Measurements from ENCODE around the gene ADCY1. TPM values are rescaled to one million over a fixed set of nuclear protein-coding genes. Genes with fewer than 3 reads are reported as not detected.
A peak's percentile ranks its signal among the peaks of the same experiment; 100 is the strongest.
"Not testable (repeated sequence)": the region's sequence is repeated elsewhere in the genome, so short reads cannot be mapped to it uniquely, and the experiment has no call there.

ADCY1 gene
- total RNA-seq: under 1 TPM; 0.21 to 0.29 TPM

DNA sequence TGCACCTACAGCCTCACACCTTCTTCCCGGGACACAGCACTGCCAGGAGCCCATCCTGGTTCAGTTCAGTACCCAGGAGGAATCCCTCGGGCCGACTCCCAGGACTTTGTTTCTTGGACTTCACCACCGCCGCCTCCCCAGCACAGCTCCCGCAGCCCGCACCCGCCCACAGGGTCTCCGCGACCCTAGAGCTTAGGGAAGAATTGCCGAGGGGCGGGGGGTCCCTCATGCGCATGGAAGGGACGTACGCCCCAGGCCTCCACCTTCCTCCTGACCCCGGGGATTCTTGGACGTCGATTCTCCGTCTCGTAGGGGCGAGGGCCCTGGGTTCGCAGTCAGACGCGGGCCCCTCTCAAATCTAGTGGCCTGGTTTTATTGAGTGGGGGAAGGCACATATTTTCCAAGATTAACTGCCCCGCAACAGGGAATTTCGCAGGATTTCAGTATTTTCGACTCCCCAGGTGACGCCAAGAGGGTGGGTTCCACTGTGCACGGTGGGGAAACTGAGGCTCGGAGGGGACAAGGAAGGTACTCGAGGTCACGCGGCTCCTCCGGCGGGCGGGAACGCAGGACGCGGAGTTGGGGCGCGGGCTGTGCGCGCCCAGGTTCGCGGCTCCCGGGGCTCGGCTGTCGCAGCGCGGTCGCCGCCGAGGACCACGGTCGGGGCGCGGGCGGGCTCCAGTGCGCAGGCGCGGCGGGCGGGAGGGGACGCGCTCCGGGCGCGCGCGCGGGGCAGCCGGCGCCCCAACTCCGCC, at the start of gene ADCY1:
TSS of gene ADCY1 (plus strand) at position 708 of the 755 bp plus-strand sequence. CDS start 176 bp downstream, outside the sequence.
- H3K9me3 Mint-ChIP-seq (ENCODE audit: insufficient read depth): no peaks in the 10 kb centered on the region
- CTCF ChIA-PET: no interaction called here
- H3K4me1 Mint-ChIP-seq (ENCODE audit: low read depth): no peaks in the 10 kb centered on the region
- H3K27ac Mint-ChIP-seq: no peak within 1 kb of the TSS
- H3K4me3 Mint-ChIP-seq: peak within 1 kb of the TSS; percentile 43
- peak; percentile 50 for ATAC-seq
- peaks cover 50% of the 10 kb centered on the region for H3K27me3 Mint-ChIP-seq (ENCODE audit: low read depth)
- POLR2A ChIA-PET: no interaction called here
- no peak for DNase-seq
- H3K36me3 Mint-ChIP-seq (ENCODE audit: low read depth): no peaks in the 10 kb centered on the region

DNA sequence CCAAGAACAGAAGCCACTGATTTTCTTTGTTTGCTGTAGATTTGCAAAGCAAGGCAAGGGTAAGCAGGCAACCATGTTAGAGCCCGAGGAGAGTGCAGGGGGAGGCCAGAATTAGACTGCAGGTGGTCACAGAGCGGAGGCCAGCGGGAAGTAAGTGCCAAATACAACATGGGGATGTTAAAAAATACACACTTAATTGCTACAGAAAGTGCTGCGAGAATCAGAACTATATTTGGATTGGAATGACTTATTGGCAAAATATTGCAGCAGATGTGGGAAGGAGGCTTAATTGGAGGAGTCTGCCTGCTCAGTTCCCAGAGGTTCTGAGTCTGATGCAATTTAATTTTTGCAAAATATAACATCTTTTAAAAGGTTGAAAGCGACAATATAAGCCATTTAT, 49.7 kb upstream of the ADCY1 start:
- H3K4me1 Mint-ChIP-seq (ENCODE audit: low read depth): peaks cover 2% of the 10 kb centered on the region
- ATAC-seq: no peak
- H3K27ac Mint-ChIP-seq: no peak overlapping the region
- H3K4me3 Mint-ChIP-seq: no peak overlapping the region
- peaks cover 4% of the 10 kb centered on the region for H3K9me3 Mint-ChIP-seq (ENCODE audit: insufficient read depth)
- DNase-seq: no peak
- CTCF ChIA-PET: no interaction called here
- H3K27me3 Mint-ChIP-seq (ENCODE audit: low read depth): peaks cover 2% of the 10 kb centered on the region
- no peaks in the 10 kb centered on the region for H3K36me3 Mint-ChIP-seq (ENCODE audit: low read depth)
- POLR2A ChIA-PET: no interaction called here

DNA sequence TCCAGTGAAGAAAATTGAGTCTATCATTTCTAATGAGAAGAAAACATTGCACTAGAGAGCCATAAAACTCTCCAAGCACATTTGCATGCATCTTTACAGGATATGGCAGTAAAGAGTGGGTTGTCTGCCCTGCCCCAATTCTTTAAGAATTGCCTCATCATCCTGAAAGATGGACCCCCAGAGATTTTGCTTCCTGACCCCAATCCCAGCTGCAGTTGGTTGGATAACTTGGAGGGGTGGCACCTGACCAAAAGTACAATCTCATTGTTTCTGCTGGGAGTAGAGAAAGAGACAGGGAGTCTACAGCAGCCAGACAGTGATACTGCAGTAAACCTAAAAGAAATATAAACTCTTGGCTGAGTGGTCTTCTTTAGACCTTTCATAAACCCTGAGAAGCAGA, 49.1 kb upstream of the ADCY1 start:
- H3K36me3 Mint-ChIP-seq (ENCODE audit: low read depth): no peaks in the 10 kb centered on the region
- no peak for ATAC-seq
- H3K4me1 Mint-ChIP-seq (ENCODE audit: low read depth): peaks cover 2% of the 10 kb centered on the region
- peaks cover 4% of the 10 kb centered on the region for H3K9me3 Mint-ChIP-seq (ENCODE audit: insufficient read depth)
- CTCF ChIA-PET: no interaction called here
- POLR2A ChIA-PET: no interaction called here
- no peak overlapping the region for H3K4me3 Mint-ChIP-seq
- no peak overlapping the region for H3K27ac Mint-ChIP-seq
- peaks cover 2% of the 10 kb centered on the region for H3K27me3 Mint-ChIP-seq (ENCODE audit: low read depth)
- no peak for DNase-seq

DNA sequence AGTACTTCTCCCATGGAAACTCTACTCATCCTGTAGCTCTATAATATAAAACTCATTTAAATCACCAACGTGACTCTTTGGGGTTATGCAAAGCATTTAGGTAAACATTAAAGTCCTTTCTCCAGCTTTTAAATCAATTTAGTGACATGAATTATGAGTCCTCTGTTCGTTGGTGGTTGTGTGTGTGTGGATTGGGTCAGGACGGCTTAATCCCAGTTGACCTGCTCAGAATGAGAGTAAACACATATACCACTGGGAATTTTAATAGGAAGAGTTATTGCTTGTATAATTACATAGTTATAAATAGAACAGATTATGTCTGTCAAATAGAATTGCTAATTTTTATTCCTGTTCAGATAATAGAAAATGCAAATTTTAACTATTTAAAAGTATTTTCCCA, 30.7 kb upstream of the ADCY1 start:
- Mint-ChIP-seq H3K36me3 (ENCODE audit: low read depth) (no peaks in the 10 kb centered on the region), H3K27me3 (ENCODE audit: low read depth) (peaks cover 2% of the 10 kb centered on the region), H3K4me1 (ENCODE audit: low read depth) (no peaks in the 10 kb centered on the region), H3K4me3 (no peak overlapping the region), H3K9me3 (ENCODE audit: insufficient read depth) (no peaks in the 10 kb centered on the region), H3K27ac (no peak overlapping the region)
- CTCF ChIA-PET: interaction anchor here (0.9 kb wide), 1 partner anchor 31 kb away, joined by 3 read pairs; no protein-coding TSS in a partner anchor
- DNase-seq: no peak
- ATAC-seq: no peak
- POLR2A ChIA-PET: no interaction called here

DNA sequence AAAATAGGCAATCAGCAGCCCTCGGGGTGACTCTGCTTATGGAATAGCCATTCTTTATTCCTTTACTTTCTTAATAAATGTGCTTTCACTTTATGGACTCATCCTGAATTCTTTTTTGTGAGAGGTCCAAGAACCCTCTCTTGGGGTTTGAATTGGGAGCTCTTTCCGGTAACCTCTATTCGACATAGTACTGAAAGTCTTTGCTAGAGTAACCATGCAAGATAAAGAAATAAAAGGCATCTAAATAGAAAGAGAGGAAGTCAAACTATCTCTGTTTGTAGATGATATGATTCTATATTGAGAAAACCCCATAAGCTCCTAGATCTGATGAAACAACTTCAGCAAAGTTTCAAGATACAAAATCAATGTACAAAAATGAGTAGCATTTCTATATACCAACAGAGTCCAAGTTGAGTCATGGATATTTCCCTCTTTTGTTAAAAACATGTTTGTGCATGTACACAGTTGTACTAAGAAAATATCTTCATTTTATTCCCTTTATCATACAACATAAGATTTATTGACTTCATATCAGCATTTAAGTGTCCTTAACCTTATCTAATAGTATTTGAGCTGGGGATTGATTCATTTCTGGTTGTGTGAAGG, 29.0 kb upstream of the ADCY1 start:
- H3K27ac Mint-ChIP-seq; POLR2A ChIA-PET; H3K4me3 Mint-ChIP-seq; H3K9me3 Mint-ChIP-seq (ENCODE audit: insufficient read depth); H3K36me3 Mint-ChIP-seq (ENCODE audit: low read depth); ATAC-seq; H3K27me3 Mint-ChIP-seq (ENCODE audit: low read depth); DNase-seq; CTCF ChIA-PET; H3K4me1 Mint-ChIP-seq (ENCODE audit: low read depth): not testable (repeated sequence)

DNA sequence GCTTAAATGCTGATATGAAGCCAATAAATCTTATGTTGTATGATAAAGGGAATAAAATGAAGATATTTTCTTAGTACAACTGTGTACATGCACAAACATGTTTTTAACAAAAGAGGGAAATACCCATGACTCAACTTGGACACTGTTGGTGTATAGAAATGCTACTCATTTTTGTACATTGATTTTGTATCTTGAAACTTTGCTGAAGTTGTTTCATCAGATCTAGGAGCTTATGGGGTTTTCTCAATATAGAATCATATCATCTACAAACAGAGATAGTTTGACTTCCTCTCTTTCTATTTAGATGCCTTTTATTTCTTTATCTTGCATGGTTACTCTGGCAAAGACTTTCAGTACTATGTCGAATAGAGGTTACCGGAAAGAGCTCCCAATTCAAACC, 25.3 kb upstream of the ADCY1 start:
- DNase-seq; H3K4me3 Mint-ChIP-seq; H3K9me3 Mint-ChIP-seq (ENCODE audit: insufficient read depth); POLR2A ChIA-PET; H3K27me3 Mint-ChIP-seq (ENCODE audit: low read depth); H3K36me3 Mint-ChIP-seq (ENCODE audit: low read depth); ATAC-seq; H3K27ac Mint-ChIP-seq; H3K4me1 Mint-ChIP-seq (ENCODE audit: low read depth); CTCF ChIA-PET: not testable (repeated sequence)

DNA sequence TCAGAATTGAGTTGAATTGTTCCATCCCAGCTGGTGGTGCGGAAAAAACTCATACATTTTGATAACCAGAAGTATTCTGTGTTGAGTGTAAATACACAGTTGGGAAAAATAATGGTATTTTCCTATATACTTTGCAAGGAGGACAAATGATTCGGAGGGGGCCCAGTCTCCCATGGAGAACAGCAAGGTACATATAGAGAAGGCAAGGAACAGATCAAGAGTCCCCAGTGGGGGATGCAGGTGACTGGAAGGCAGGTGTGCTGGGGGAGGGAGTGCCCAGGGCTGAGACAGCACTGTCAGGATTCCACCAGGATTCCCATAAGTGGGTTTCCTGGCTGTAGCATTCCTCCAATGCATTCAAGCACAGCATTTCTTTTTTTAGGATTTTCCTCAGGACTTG, 10.8 kb upstream of the ADCY1 start:
- ChIA-PET POLR2A (no interaction called here), CTCF (interaction anchor here (1.4 kb wide), 1 partner anchor 24 kb away, joined by 3 read pairs; no protein-coding TSS in a partner anchor)
- Mint-ChIP-seq H3K4me3 (no peak overlapping the region), H3K4me1 (ENCODE audit: low read depth) (no peaks in the 10 kb centered on the region), H3K9me3 (ENCODE audit: insufficient read depth) (no peaks in the 10 kb centered on the region), H3K27me3 (ENCODE audit: low read depth) (no peaks in the 10 kb centered on the region), H3K36me3 (ENCODE audit: low read depth) (no peaks in the 10 kb centered on the region), H3K27ac (no peak overlapping the region)
- DNase-seq (no peak), ATAC-seq (no peak)

DNA sequence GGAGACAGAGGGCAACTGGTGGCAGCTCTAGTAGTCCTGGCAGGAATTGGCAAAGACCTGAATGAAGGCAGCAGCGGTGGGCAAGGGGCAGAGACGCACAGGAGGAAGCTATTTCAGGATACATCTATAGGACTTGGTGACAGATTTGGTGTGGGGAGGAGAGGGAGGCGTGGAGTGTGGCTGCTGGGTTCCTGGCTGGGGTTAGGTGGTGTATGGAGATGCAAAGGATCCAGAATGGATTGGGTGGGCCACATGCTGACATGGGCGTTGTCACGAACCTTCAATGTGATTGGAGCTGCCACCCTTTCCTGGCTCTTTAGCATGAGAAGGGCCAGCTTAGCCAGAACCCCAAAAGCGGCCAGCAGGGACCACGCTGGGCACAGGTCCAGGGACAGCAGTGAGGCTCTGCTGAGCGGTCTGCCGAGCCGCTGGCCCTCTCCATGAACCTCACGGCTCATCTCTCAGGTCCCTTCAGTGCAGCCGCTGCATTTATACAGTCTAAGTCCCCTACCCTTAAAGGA, 10.2 kb upstream of the ADCY1 start:
- Mint-ChIP-seq H3K27ac (no peak overlapping the region), H3K9me3 (ENCODE audit: insufficient read depth) (no peaks in the 10 kb centered on the region), H3K4me3 (no peak overlapping the region), H3K4me1 (ENCODE audit: low read depth) (no peaks in the 10 kb centered on the region), H3K27me3 (ENCODE audit: low read depth) (no peaks in the 10 kb centered on the region), H3K36me3 (ENCODE audit: low read depth) (no peaks in the 10 kb centered on the region)
- ChIA-PET CTCF (interaction anchor here (1.4 kb wide), 1 partner anchor 25 kb away, joined by 3 read pairs; no protein-coding TSS in a partner anchor), POLR2A (no interaction called here)
- ATAC-seq (no peak), DNase-seq (no peak)

DNA sequence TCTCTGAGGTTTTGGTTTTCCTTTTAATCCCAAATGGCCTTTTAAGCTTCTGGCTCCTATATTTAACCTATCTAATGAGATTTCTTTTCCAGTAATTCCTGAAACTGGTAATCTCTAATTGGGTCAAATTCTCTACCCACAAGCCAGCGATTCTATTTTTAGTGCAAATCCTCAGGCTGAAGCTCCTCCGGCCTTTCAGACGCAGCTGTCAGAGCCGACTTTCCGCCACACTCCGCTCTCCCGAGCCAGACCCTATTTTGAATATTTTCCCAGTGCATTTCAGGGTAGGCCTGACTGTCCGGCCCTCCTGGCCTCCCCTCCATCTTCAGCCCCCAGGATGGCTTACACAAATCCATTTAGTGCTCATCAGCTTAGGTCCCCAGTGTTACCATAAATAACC, 9.7 kb upstream of the ADCY1 start:
- Mint-ChIP-seq H3K4me3 (no peak overlapping the region), H3K36me3 (ENCODE audit: low read depth) (no peaks in the 10 kb centered on the region), H3K9me3 (ENCODE audit: insufficient read depth) (no peaks in the 10 kb centered on the region), H3K27ac (no peak overlapping the region), H3K27me3 (ENCODE audit: low read depth) (no peaks in the 10 kb centered on the region), H3K4me1 (ENCODE audit: low read depth) (no peaks in the 10 kb centered on the region)
- POLR2A ChIA-PET: no interaction called here
- CTCF ChIA-PET: no interaction called here
- ATAC-seq (no peak), DNase-seq (no peak)

DNA sequence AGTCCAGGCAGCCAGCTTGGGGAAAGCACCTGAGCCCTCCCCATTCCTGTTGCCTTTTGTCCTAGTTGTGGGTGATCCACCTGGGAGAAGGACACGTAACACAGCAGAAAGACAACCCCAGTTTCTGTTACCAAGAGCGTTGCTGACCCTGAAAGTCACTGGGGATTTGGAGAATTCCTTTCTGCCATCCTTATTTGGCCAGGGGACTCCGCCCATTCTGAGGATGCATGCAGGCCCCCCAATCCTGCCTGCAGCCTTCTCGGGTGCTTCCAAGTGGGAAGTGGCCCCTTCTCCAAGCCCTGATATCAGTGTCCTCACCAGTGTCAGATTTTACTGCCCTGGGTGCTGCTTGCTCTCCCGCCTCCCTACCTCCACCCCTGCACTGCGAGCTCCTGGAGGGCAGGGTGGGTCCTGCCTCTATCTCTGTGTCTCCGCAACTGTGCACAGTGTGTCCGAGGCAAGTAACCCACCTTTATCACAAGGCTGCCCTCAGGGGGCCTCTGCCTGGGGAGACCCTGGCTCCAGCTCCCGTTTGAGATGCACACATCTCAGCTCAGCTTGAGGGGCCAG, 9.2 kb upstream of the ADCY1 start:
- H3K9me3 Mint-ChIP-seq (ENCODE audit: insufficient read depth): no peaks in the 10 kb centered on the region
- CTCF ChIA-PET: no interaction called here
- DNase-seq (no peak), ATAC-seq (no peak)
- H3K36me3 Mint-ChIP-seq (ENCODE audit: low read depth): no peaks in the 10 kb centered on the region
- POLR2A ChIA-PET: no interaction called here
- H3K27me3 Mint-ChIP-seq (ENCODE audit: low read depth): no peaks in the 10 kb centered on the region
- H3K27ac Mint-ChIP-seq: no peak overlapping the region
- no peaks in the 10 kb centered on the region for H3K4me1 Mint-ChIP-seq (ENCODE audit: low read depth)
- no peak overlapping the region for H3K4me3 Mint-ChIP-seq

DNA sequence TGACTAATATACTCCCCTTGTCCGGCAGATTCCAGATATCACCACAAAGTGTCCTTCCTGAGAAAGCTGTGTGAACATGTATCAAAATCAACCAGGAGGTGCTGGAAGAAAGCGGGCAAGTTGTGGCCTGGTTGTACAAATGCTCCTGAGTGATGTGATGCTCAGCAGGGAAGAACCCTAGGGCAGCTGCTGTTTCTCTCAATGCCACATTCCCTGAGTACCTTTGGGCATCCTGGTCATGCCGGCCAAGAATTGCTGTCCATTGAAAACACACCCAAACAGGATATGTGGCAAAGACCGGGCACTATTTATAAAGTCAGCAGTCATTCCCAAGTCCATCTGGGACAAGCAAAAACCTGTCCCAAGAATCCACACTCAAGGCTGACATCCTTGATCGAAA, 7.8 kb upstream of the ADCY1 start:
- no peak overlapping the region for H3K4me3 Mint-ChIP-seq
- H3K27me3 Mint-ChIP-seq (ENCODE audit: low read depth): peaks cover 3% of the 10 kb centered on the region
- H3K36me3 Mint-ChIP-seq (ENCODE audit: low read depth): no peaks in the 10 kb centered on the region
- ChIA-PET POLR2A (no interaction called here), CTCF (no interaction called here)
- H3K27ac Mint-ChIP-seq: no peak overlapping the region
- H3K9me3 Mint-ChIP-seq (ENCODE audit: insufficient read depth): no peaks in the 10 kb centered on the region
- ATAC-seq: no peak
- no peaks in the 10 kb centered on the region for H3K4me1 Mint-ChIP-seq (ENCODE audit: low read depth)
- DNase-seq: no peak

DNA sequence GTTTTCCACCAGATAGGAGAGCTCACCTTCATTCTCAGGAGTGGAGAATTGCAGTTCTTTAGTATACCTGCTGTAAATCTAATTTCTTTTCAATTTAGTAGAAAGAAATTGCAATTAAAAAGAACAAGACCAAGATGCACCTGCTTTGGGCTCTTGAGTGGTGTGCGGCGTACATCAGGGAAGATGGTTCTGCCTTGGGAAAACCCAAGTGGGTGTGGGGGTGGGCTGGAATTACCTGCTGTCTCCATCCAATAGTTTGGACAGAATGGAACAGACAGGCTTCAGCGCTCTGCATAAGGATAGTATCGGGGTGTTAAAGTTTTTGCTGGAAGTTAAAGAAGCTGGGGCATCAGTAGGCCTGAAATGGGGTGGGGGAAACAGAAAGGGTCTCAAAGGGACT, 7.2 kb upstream of the ADCY1 start:
- Mint-ChIP-seq H3K9me3 (ENCODE audit: insufficient read depth) (no peaks in the 10 kb centered on the region), H3K36me3 (ENCODE audit: low read depth) (no peaks in the 10 kb centered on the region), H3K27ac (no peak overlapping the region), H3K4me1 (ENCODE audit: low read depth) (no peaks in the 10 kb centered on the region), H3K27me3 (ENCODE audit: low read depth) (peaks cover 9% of the 10 kb centered on the region), H3K4me3 (no peak overlapping the region)
- CTCF ChIA-PET: no interaction called here
- POLR2A ChIA-PET: no interaction called here
- ATAC-seq (no peak), DNase-seq (no peak)
